ENCODE data around the gene NUTM2A. TPM values are rescaled to one million over a fixed set of nuclear protein-coding genes. Genes with fewer than 3 reads are reported as not detected.
"Not testable (repeated sequence)": the region's sequence is repeated elsewhere in the genome, so short reads cannot be mapped to it uniquely, and the experiment has no call there.

NUTM2A gene
- total and polyA plus RNA-seq, 8 donors = 0.45 to 7.0 (median 1.3) TPM; not detected in 1

DNA sequence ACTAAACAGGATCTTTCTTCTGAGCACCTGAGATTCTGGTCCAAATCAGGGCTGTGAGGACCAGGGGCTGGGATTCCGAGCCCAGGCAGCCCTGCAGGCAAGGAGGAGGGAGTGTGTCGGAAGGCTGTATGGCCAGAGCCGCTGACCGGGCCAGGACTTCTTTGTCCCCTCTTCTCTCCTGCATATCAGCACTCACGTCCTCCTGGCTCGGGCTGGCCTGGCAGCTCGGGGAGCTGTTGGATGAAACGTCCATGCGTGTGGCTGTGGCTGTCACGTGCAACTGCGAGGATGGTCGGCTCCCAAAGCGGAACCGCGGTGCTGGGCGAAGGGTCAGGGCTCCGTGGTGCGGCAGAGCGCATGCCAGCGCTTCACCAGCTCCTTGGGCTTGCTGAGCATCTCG lies 11.4 kb upstream of the NUTM2A start:
- WGBS, 5 donors = 82 to 95% (median 90%) methylated on average over 13 to 21 of the region's 21 CpGs
- H3K4me3 ChIP-seq; DNase-seq; intact Hi-C loops (cut with DNase I; ENCODE audit: low total_unique reads); H3K4me1 ChIP-seq; H3K36me3 ChIP-seq; H3K27me3 ChIP-seq; H3K9me3 ChIP-seq; H3K27ac ChIP-seq: not testable (repeated sequence)

- H3K36me3 ChIP-seq; H3K27me3 ChIP-seq; H3K27ac ChIP-seq; H3K9me3 ChIP-seq; H3K4me1 ChIP-seq; DNase-seq; H3K4me3 ChIP-seq; intact Hi-C loops (cut with DNase I; ENCODE audit: low total_unique reads): not testable (repeated sequence)
- 32 to 98% (median 41%) methylated on average over 7 to 11 of the region's 11 CpGs for WGBS, 5 donors
These were observed 9.1 kb upstream of the NUTM2A start for GRCh38 chr10:87216120-87216519.

GRCh38 chr10:87219370-87219769 lies 5.9 kb upstream of the NUTM2A start:
- H3K27me3 ChIP-seq; DNase-seq; intact Hi-C loops (cut with DNase I; ENCODE audit: low total_unique reads); H3K4me3 ChIP-seq; H3K36me3 ChIP-seq; H3K9me3 ChIP-seq; H3K27ac ChIP-seq; H3K4me1 ChIP-seq: not testable (repeated sequence)
- 50 to 74% (median 64%) methylated on average over 1 of the region's 5 CpGs; no CpG with 5 or more reads in 2 of the 5 donors for WGBS, 5 donors

GRCh38 chr10:87222789-87223188 lies 2.5 kb upstream of the NUTM2A start:
- intact Hi-C loops (cut with DNase I; ENCODE audit: low total_unique reads); DNase-seq; H3K27ac ChIP-seq; H3K9me3 ChIP-seq; H3K4me1 ChIP-seq; H3K4me3 ChIP-seq; H3K27me3 ChIP-seq; H3K36me3 ChIP-seq: not testable (repeated sequence)
- WGBS, 5 donors = 73 to 97% (median 91%) methylated on average over 8 to 30 of the region's 30 CpGs

DNA sequence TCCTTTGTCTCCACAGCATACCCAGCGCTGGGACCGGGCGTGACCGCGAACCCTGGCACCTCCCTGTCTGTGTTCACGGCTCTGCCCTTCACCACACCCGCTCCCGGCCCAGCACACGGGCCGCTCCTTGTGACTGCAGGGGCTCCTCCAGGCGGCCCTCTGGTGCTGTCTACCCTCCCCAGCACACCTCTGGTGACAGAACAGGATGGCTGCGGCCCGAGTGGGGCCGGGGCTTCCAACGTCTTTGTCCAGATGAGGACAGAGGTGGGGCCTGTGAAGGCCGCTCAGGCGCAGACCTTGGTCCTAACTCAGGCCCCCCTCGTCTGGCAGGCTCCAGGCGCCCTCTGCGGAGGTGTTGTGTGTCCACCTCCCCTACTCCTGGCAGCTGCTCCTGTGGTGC lies 3.0 kb downstream of the NUTM2A start:
- H3K9me3 ChIP-seq; intact Hi-C loops (cut with DNase I; ENCODE audit: low total_unique reads): not testable (repeated sequence)

DNA sequence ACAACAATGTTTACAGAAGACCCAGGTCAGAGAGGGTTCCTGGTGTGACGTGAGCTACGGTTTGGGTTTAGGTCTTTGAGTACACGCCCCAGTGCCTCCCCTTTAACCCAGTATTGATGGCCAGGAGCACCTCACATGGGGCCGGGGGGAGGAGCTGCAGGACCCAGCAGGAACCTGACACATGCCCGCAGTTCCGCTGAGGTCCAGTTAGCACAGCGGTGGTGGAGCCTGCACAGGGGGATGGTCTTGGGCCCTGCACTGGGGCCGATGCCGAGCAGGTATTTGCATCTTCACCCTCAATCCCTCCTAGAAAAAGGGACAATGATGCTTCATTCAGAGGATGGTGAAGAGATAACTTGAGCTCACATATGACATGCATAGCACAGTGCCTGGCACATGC lies 4.0 kb downstream of the NUTM2A start:
- DNase-seq; H3K4me3 ChIP-seq; H3K4me1 ChIP-seq; H3K36me3 ChIP-seq; intact Hi-C loops (cut with DNase I; ENCODE audit: low total_unique reads); H3K9me3 ChIP-seq; H3K27me3 ChIP-seq; H3K27ac ChIP-seq: not testable (repeated sequence)
- 85 to 98% (median 90%) methylated on average over 6 to 9 of the region's 9 CpGs for WGBS, 5 donors

More for the DNA sequence above, 3.0 kb downstream of the NUTM2A start:
- H3K4me3 ChIP-seq, H3K36me3 ChIP-seq, H3K4me1 ChIP-seq, H3K27ac ChIP-seq, DNase-seq, H3K27me3 ChIP-seq: not testable (repeated sequence)
- WGBS, 5 donors = 68 to 87% (median 85%) methylated on average over 7 to 9 of the region's 20 CpGs; no CpG with 5 or more reads in 2 of the 5 donors

DNA sequence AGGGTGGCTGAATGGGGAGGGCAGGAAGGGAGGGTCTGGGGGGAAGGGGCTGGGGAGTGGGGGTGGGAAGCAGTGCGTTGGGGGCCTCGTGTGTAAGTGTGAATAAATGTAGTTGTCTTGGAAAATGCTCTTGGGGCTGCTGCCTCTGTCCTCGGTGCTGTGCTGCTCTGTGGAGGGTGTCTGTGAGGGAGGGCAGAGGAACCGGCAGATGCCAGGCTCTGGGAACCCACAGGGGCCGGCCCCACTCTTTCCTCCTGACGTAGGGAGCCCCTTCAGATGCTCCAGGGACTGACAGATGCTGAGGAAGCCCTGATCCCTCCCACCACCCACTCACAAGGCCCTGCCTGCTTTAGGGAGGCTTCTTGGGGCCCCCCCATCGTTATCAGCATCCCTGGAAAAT lies 9.6 kb downstream of the NUTM2A start:
- H3K9me3 ChIP-seq; H3K36me3 ChIP-seq; H3K4me3 ChIP-seq; H3K27ac ChIP-seq; DNase-seq; H3K27me3 ChIP-seq; intact Hi-C loops (cut with DNase I; ENCODE audit: low total_unique reads); H3K4me1 ChIP-seq: not testable (repeated sequence)
- WGBS, 5 donors = 60 to 80% (median 64%) methylated on average over 1 to 5 of the region's 7 CpGs; no CpG with 5 or more reads in 2 of the 5 donors

- H3K4me1 ChIP-seq; H3K9me3 ChIP-seq; H3K27ac ChIP-seq; H3K36me3 ChIP-seq; DNase-seq; intact Hi-C loops (cut with DNase I; ENCODE audit: low total_unique reads); H3K4me3 ChIP-seq; H3K27me3 ChIP-seq: not testable (repeated sequence)
- 96 to 100% (median 98%) methylated on average over 3 of the region's 5 CpGs for WGBS, 5 donors
These were observed 12.0 kb downstream of the NUTM2A start for GRCh38 chr10:87237244-87237643.

- H3K4me3 ChIP-seq; intact Hi-C loops (cut with DNase I; ENCODE audit: low total_unique reads); H3K27ac ChIP-seq; H3K9me3 ChIP-seq; H3K27me3 ChIP-seq; H3K4me1 ChIP-seq; DNase-seq; H3K36me3 ChIP-seq: not testable (repeated sequence)
- WGBS, 5 donors = 22 to 69% (median 41%) methylated on average over 2 of the region's 6 CpGs; no CpG with 5 or more reads in 1 of the 5 donors
These were observed 14.1 kb downstream of the NUTM2A start for GRCh38 chr10:87239346-87239808.

DNA sequence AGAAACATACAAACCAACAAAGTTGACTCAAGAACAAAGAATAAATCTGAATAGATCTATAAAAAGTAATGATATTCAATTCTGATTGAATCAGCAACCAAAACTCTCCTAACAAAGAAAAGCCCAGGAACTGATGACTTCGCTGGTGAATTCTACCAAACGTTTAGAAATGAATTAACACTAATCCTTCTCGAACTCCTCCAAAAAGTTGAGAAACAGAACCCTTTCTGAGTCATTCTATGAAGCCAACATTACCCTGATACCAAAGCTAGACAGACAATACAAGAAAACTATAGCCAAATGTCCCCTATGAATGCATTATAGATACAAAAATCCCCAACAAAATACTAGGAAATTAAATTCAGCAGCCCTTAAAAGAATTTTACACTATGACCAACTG lies 16.9 kb downstream of the NUTM2A start:
- H3K4me3 ChIP-seq; DNase-seq; H3K4me1 ChIP-seq; H3K27me3 ChIP-seq; H3K36me3 ChIP-seq; H3K9me3 ChIP-seq; intact Hi-C loops (cut with DNase I; ENCODE audit: low total_unique reads); H3K27ac ChIP-seq: not testable (repeated sequence)
- 75 to 93% (median 83%) methylated on average over 2 to 3 of the region's 3 CpGs for WGBS, 5 donors

- H3K27me3 ChIP-seq; H3K27ac ChIP-seq; H3K36me3 ChIP-seq; H3K4me3 ChIP-seq; H3K4me1 ChIP-seq; DNase-seq; intact Hi-C loops (cut with DNase I; ENCODE audit: low total_unique reads); H3K9me3 ChIP-seq: not testable (repeated sequence)
- 78 to 93% (median 89%) methylated on average over 1 of the region's 3 CpGs for WGBS, 5 donors
These were observed 22.1 kb downstream of the NUTM2A start for GRCh38 chr10:87247335-87247734.

- H3K4me1 ChIP-seq; H3K9me3 ChIP-seq; DNase-seq; H3K36me3 ChIP-seq; intact Hi-C loops (cut with DNase I; ENCODE audit: low total_unique reads); H3K27me3 ChIP-seq; H3K4me3 ChIP-seq; H3K27ac ChIP-seq: not testable (repeated sequence)
- 57 to 80% (median 60%) methylated on average over 1 of the region's 1 CpG for WGBS, 5 donors
These were observed 23.6 kb downstream of the NUTM2A start for GRCh38 chr10:87248818-87249353.

All from stomach (tissue), 9 donors.